ENCODE data around the gene COLGALT1. TPM values are rescaled to one million over a fixed set of nuclear protein-coding genes. Genes with fewer than 3 reads are reported as not detected.

COLGALT1 gene
- 74.5 and 132 TPM in 2 replicates for total RNA-seq (ENCODE audit: low replicate concordance)

GRCh38 chr19:17555480-17555928 is at the start of gene COLGALT1:
Gene COLGALT1 (plus strand): TSS chr19:17555649. CDS start chr19:17555714, 65 bp downstream.

Other genes starting within 250 kb of the COLGALT1 start
- 17.9 and 27.8 TPM in 2 replicates for gene MRPL34, start 249.8 kb upstream of the COLGALT1 start, total RNA-seq (ENCODE audit: low replicate concordance)
- gene DDA1, start 246.1 kb upstream of the COLGALT1 start, total RNA-seq (ENCODE audit: low replicate concordance), result 8.4 and 34.8 TPM in 2 replicates
- gene ANO8, start 220.8 kb upstream of the COLGALT1 start, total RNA-seq (ENCODE audit: low replicate concordance), result 3.3 and 4.8 TPM in 2 replicates
- 7.6 and 13.2 TPM in 2 replicates for gene GTPBP3, start 218.1 kb upstream of the COLGALT1 start, total RNA-seq (ENCODE audit: low replicate concordance)
- gene PLVAP, start 178.3 kb upstream of the COLGALT1 start, total RNA-seq (ENCODE audit: low replicate concordance), result 0.08 and 1.1 TPM in 2 replicates
- not detected in 2 replicates for gene CCDC194, start 161.5 kb upstream of the COLGALT1 start, total RNA-seq (ENCODE audit: low replicate concordance)
- gene BST2, start 150.0 kb upstream of the COLGALT1 start, total RNA-seq (ENCODE audit: low replicate concordance), result 7.7 and 9.0 TPM in 2 replicates
- 10.4 and 36.0 TPM in 2 replicates for gene MVB12A, start 135.6 kb upstream of the COLGALT1 start, total RNA-seq (ENCODE audit: low replicate concordance)
- under 0.01 and 0.12 TPM in 2 replicates for gene TMEM221, start 107.0 kb upstream of the COLGALT1 start, total RNA-seq (ENCODE audit: low replicate concordance)
- not detected in 2 replicates for gene NXNL1, start 94.7 kb upstream of the COLGALT1 start, total RNA-seq (ENCODE audit: low replicate concordance)
- 11.7 and 59.9 TPM in 2 replicates for gene SLC27A1, start 85.1 kb upstream of the COLGALT1 start, total RNA-seq (ENCODE audit: low replicate concordance)
- gene PGLS, start 44.0 kb upstream of the COLGALT1 start, total RNA-seq (ENCODE audit: low replicate concordance), result 26.0 and 53.5 TPM in 2 replicates
- gene UNC13A, start 132.7 kb downstream of the COLGALT1 start, total RNA-seq (ENCODE audit: low replicate concordance), result 0.70 and 2.2 TPM in 2 replicates
- 17.3 and 17.5 TPM in 2 replicates for gene MAP1S, start 163.8 kb downstream of the COLGALT1 start, total RNA-seq (ENCODE audit: low replicate concordance)
- 0.12 and 0.15 TPM in 2 replicates for gene FCHO1, start 195.8 kb downstream of the COLGALT1 start, total RNA-seq (ENCODE audit: low replicate concordance)
- not detected in 2 replicates for gene B3GNT3, start 239.5 kb downstream of the COLGALT1 start, total RNA-seq (ENCODE audit: low replicate concordance)